ENCODE measurements around the gene ZBTB46.

The ZBTB46 gene

GRCh38 chr20:63863798-63864544, 32.9 kb upstream of the ZBTB46 start:
- Histone ChIP-seq H3K27me3 (ENCODE audit: control insufficient read depth, insufficient read depth, low read length) (peaks cover under 1% of the 10 kb centered on the region), H3K9ac (ENCODE audit: low read length) (peak overlapping the region; percentile 93), H3K36me3 (ENCODE audit: control insufficient read depth, insufficient read depth, low read length) (peaks cover 2% of the 10 kb centered on the region), H3K4me3 (ENCODE audit: low read length) (peak overlapping the region; percentile 56), H3K9me3 (ENCODE audit: control insufficient read depth, low read length) (no peaks in the 10 kb centered on the region), H3K4me1 (ENCODE audit: control insufficient read depth, insufficient read depth, low read length) (peaks cover 11% of the 10 kb centered on the region)

GRCh38 chr20:63863021-63863797, 32.1 kb upstream of the ZBTB46 start:
- peak overlapping the region; percentile 93 for H3K9ac ChIP-seq (ENCODE audit: low read length)
- H3K4me1 ChIP-seq (ENCODE audit: control insufficient read depth, insufficient read depth, low read length) = peaks cover 19% of the 10 kb centered on the region
- peaks cover 9% of the 10 kb centered on the region for H3K27me3 ChIP-seq (ENCODE audit: control insufficient read depth, insufficient read depth, low read length)
- no peaks in the 10 kb centered on the region for H3K9me3 ChIP-seq (ENCODE audit: control insufficient read depth, low read length)
- no peaks in the 10 kb centered on the region for H3K36me3 ChIP-seq (ENCODE audit: control insufficient read depth, insufficient read depth, low read length)
- H3K4me3 ChIP-seq (ENCODE audit: low read length) = peak overlapping the region; percentile 56

- peaks cover 26% of the 10 kb centered on the region for H3K4me1 ChIP-seq (ENCODE audit: control insufficient read depth, insufficient read depth, low read length)
- H3K9ac ChIP-seq (ENCODE audit: low read length) = no peak overlapping the region
- H3K4me3 ChIP-seq (ENCODE audit: low read length) = no peak overlapping the region
- H3K36me3 ChIP-seq (ENCODE audit: control insufficient read depth, insufficient read depth, low read length) = no peaks in the 10 kb centered on the region
- no peaks in the 10 kb centered on the region for H3K9me3 ChIP-seq (ENCODE audit: control insufficient read depth, low read length)
- H3K27me3 ChIP-seq (ENCODE audit: control insufficient read depth, insufficient read depth, low read length) = peaks cover 16% of the 10 kb centered on the region
Measured at GRCh38 chr20:63861981-63862901, 31.2 kb upstream of the ZBTB46 start.

- Histone ChIP-seq H3K4me3 (ENCODE audit: low read length) (no peak within 1 kb of the TSS), H3K9ac (ENCODE audit: low read length) (no peak within 1 kb of the TSS), H3K36me3 (ENCODE audit: control insufficient read depth, insufficient read depth, low read length) (no peaks in the 10 kb centered on the region), H3K9me3 (ENCODE audit: control insufficient read depth, low read length) (no peaks in the 10 kb centered on the region), H3K4me1 (ENCODE audit: control insufficient read depth, insufficient read depth, low read length) (peaks cover 26% of the 10 kb centered on the region), H3K27me3 (ENCODE audit: control insufficient read depth, insufficient read depth, low read length) (peaks cover 23% of the 10 kb centered on the region)
Measured at GRCh38 chr20:63861365-63861934, 30.4 kb upstream of the ZBTB46 start, which contains the start of gene ABHD16B. Gene ABHD16B, plus strand, starts transcription at chr20:63861498. Its CDS starts 43 bp downstream, at chr20:63861541.

DNA sequence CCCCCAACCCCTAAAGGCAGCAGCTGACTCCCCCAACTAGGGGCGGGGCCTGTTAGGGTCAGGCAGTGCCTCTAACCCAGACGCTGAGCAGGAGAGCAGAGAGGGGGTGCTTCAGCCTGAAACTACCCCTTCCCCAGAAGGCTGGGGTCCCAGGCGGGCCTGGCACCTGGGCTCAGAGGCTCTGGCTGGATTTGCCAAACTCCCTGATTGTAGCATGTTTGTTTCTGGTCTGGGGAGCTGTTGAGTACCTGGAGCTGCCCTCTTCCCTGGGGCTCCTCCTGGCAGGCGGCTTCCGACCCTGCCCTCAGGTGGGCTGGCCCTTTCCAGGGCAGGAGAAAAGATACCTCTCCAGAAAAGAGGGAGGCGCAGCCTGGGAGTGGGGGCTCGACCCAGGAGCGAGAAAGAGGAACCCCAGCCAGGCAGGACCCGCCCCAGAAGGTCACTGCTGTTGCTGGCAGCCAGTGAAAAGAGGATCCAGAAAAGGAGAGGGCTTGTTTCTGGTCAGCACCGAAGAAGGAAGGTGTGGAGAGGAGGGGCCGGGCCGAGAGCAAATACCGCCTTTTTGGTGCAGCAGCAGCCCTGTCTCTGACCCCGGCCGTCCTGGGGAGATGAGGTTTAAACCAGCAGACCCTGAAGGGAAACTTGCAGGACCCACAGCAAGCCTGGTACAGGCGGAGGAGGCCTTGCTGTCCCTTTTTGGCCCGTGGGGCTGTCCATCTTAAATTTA, 29.4 kb upstream of the ZBTB46 start:
- Histone ChIP-seq H3K9me3 (ENCODE audit: control insufficient read depth, low read length) (no peaks in the 10 kb centered on the region), H3K9ac (ENCODE audit: low read length) (no peak overlapping the region), H3K36me3 (ENCODE audit: control insufficient read depth, insufficient read depth, low read length) (no peaks in the 10 kb centered on the region), H3K4me3 (ENCODE audit: low read length) (no peak overlapping the region), H3K27me3 (ENCODE audit: control insufficient read depth, insufficient read depth, low read length) (peaks cover 33% of the 10 kb centered on the region), H3K4me1 (ENCODE audit: control insufficient read depth, insufficient read depth, low read length) (peaks cover 26% of the 10 kb centered on the region)

- Histone ChIP-seq H3K4me3 (ENCODE audit: low read length) (no peak overlapping the region), H3K36me3 (ENCODE audit: control insufficient read depth, insufficient read depth, low read length) (no peaks in the 10 kb centered on the region), H3K9ac (ENCODE audit: low read length) (no peak overlapping the region), H3K9me3 (ENCODE audit: control insufficient read depth, low read length) (no peaks in the 10 kb centered on the region), H3K4me1 (ENCODE audit: control insufficient read depth, insufficient read depth, low read length) (peaks cover 35% of the 10 kb centered on the region), H3K27me3 (ENCODE audit: control insufficient read depth, insufficient read depth, low read length) (peaks cover 45% of the 10 kb centered on the region)
Measured at GRCh38 chr20:63859166-63859699, 28.2 kb upstream of the ZBTB46 start.

DNA sequence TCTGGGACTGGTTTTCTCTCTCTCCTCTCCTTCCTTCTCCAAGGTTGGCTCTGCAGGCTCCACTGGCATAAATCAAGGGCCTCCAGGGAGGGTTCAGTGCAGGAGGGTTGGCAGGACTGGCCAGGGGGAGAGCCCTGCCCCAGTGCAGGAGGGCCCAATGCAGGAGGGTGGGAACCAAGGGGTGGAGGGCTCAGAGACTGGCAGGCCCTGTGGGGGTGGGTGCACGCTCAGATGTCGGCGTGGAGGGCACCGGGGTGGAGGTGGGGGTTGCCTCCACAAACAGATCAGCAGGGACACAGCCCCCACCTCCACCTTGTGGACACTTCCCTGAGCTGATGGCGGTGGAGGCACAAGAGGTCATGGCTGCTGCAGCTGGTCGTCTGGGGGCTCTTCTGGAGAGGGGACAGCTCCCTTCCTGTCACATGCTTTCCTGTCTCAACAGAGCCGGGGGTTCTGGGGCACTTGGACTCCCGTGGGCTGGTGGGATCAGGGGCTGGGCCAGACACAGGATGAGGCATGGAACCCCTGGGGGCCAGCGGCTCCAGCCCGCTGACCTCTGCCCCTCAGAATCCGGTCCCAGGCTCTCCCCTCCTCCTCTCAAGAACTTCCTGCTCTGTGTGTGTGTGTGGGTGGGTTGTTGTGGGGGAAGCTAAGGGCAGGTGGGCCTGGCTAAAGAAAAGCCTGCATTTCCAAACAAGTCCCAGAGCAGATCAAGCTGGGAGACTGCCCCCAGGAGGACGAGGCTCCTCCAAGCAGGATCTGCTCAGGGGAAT, 27.5 kb upstream of the ZBTB46 start:
- Histone ChIP-seq H3K9ac (ENCODE audit: low read length) (no peak overlapping the region), H3K27me3 (ENCODE audit: control insufficient read depth, insufficient read depth, low read length) (peaks cover 51% of the 10 kb centered on the region), H3K4me3 (ENCODE audit: low read length) (no peak overlapping the region), H3K9me3 (ENCODE audit: control insufficient read depth, low read length) (no peaks in the 10 kb centered on the region), H3K4me1 (ENCODE audit: control insufficient read depth, insufficient read depth, low read length) (peaks cover 38% of the 10 kb centered on the region), H3K36me3 (ENCODE audit: control insufficient read depth, insufficient read depth, low read length) (no peaks in the 10 kb centered on the region)

- no peak overlapping the region for H3K9ac ChIP-seq (ENCODE audit: low read length)
- no peaks in the 10 kb centered on the region for H3K36me3 ChIP-seq (ENCODE audit: control insufficient read depth, insufficient read depth, low read length)
- H3K4me1 ChIP-seq (ENCODE audit: control insufficient read depth, insufficient read depth, low read length) = peaks cover 31% of the 10 kb centered on the region
- H3K9me3 ChIP-seq (ENCODE audit: control insufficient read depth, low read length) = no peaks in the 10 kb centered on the region
- peaks cover 55% of the 10 kb centered on the region for H3K27me3 ChIP-seq (ENCODE audit: control insufficient read depth, insufficient read depth, low read length)
- no peak overlapping the region for H3K4me3 ChIP-seq (ENCODE audit: low read length)
Measured at GRCh38 chr20:63857764-63858392, 26.8 kb upstream of the ZBTB46 start.

GRCh38 chr20:63856098-63856511, 25.0 kb upstream of the ZBTB46 start:
- Histone ChIP-seq H3K9ac (ENCODE audit: low read length) (no peak overlapping the region), H3K36me3 (ENCODE audit: control insufficient read depth, insufficient read depth, low read length) (no peaks in the 10 kb centered on the region), H3K4me3 (ENCODE audit: low read length) (no peak overlapping the region), H3K27me3 (ENCODE audit: control insufficient read depth, insufficient read depth, low read length) (peaks cover 55% of the 10 kb centered on the region), H3K4me1 (ENCODE audit: control insufficient read depth, insufficient read depth, low read length) (peaks cover 31% of the 10 kb centered on the region), H3K9me3 (ENCODE audit: control insufficient read depth, low read length) (no peaks in the 10 kb centered on the region)

All from mucosa of stomach (tissue), 1 donor.